Left ventricle myocardium inferior (tissue), 1 donor: ENCODE data around the gene SZRD1. TPM values are rescaled to one million over a fixed set of nuclear protein-coding genes. Genes with fewer than 3 reads are reported as not detected.

Source experiments
- DNase-seq: peaks from one replicate; pipeline ENCODE4 v3.0.0-alpha.2; 2020
- H3K27ac ChIP-seq: fragments of 200-600 bp; replicated peaks from 2 replicates; pipeline ENCODE4 v1.8.0; 2021
- H3K27me3 ChIP-seq: fragments of 200-600 bp; 2 replicates; pipeline ENCODE4 v1.8.0; 2021; ENCODE audit warnings: low read depth
- H3K36me3 ChIP-seq: fragments of 200-600 bp; 2 replicates; pipeline ENCODE4 v1.8.0; 2021
- H3K4me1 ChIP-seq: fragments of 200-600 bp; 2 replicates; pipeline ENCODE4 v1.8.0; 2021
- H3K4me3 ChIP-seq: fragments of 200-600 bp; 2 replicates; pipeline ENCODE4 v1.8.0; 2021; ENCODE audit warnings: mild to moderate bottlenecking, moderate library complexity
- H3K9me3 ChIP-seq: fragments of 200-600 bp; replicated peaks from 2 replicates; pipeline ENCODE4 v1.8.0; 2021
- CTCF ChIP-seq: fragments of 200-600 bp; IDR thresholded peaks from 2 replicates; pipeline ENCODE4 v1.8.0; 2021; ENCODE audit warnings: antibody characterized with exemption, mild to moderate bottlenecking, borderline replicate concordance
- intact Hi-C: fragments of 100-400 bp; cut with micrococcal nuclease; formaldehyde crosslinking; loops from one replicate; pipeline ENCODE4 v1.11.0; 2022
- total RNA-seq: library from RNA; stranded (reverse); fragmentation: NEBNext Ultra II Directional; extraction: Animal tissue kit (Norgen Biotek cat#: 25700); gene quantifications from one replicate; pipeline ENCODE4 v1.2.1, GENCODE V29; 2021
- donor health status: DM: no; HTN: yes; CAD: no; lungs with severe emphysema.

Gene SZRD1
- total RNA-seq, 1 donor from 2014 or later = 97.3 TPM

- H3K36me3 ChIP-seq = no peaks in the 10 kb centered on the region
- H3K9me3 ChIP-seq = no peaks in the 10 kb centered on the region
- intact Hi-C loops = loop anchor here (10.0 kb wide), 1 partner anchor 47 kb away; no protein-coding TSS in a partner anchor
- TF ChIP-seq CTCF = no peak
- no peak for DNase-seq
- H3K27me3 ChIP-seq = peaks cover 13% of the 10 kb centered on the region
- H3K4me1 ChIP-seq = no peaks in the 10 kb centered on the region
- H3K27ac ChIP-seq = no peak overlapping the region
- no peak overlapping the region for H3K4me3 ChIP-seq
Observed at GRCh38 chr1:16422041-16422440, 55.0 kb downstream of the SZRD1 start.

GRCh38 chr1:16425125-16426025, 58.3 kb downstream of the SZRD1 start:
- H3K4me1 ChIP-seq = no peaks in the 10 kb centered on the region
- H3K36me3 ChIP-seq = no peaks in the 10 kb centered on the region
- peaks cover 5% of the 10 kb centered on the region for H3K27me3 ChIP-seq
- DNase-seq = no peak
- no peak overlapping the region for H3K27ac ChIP-seq
- intact Hi-C loops = loop anchor here (10.0 kb wide), 1 partner anchor 51 kb away; no protein-coding TSS in a partner anchor
- no peak for TF ChIP-seq CTCF
- no peaks in the 10 kb centered on the region for H3K9me3 ChIP-seq
- no peak overlapping the region for H3K4me3 ChIP-seq

GRCh38 chr1:16430606-16431005, 63.6 kb downstream of the SZRD1 start:
- DNase-seq = no peak
- no peaks in the 10 kb centered on the region for H3K36me3 ChIP-seq
- H3K4me1 ChIP-seq = peaks cover 8% of the 10 kb centered on the region
- H3K9me3 ChIP-seq = no peaks in the 10 kb centered on the region
- H3K27ac ChIP-seq = no peak overlapping the region
- no peak overlapping the region for H3K4me3 ChIP-seq
- H3K27me3 ChIP-seq = no peaks in the 10 kb centered on the region
- TF ChIP-seq CTCF = no peak
- intact Hi-C loops = no loop called here

- Histone ChIP-seq H3K4me1 (peaks cover 8% of the 10 kb centered on the region), H3K36me3 (no peaks in the 10 kb centered on the region), H3K27ac (peak overlapping the region; percentile 26), H3K4me3 (no peak overlapping the region), H3K27me3 (no peaks in the 10 kb centered on the region), H3K9me3 (no peaks in the 10 kb centered on the region)
- no peak for TF ChIP-seq CTCF
- no peak for DNase-seq
- intact Hi-C loops = no loop called here
Observed at GRCh38 chr1:16433030-16433429, 66.0 kb downstream of the SZRD1 start.

- Histone ChIP-seq H3K27me3 (no peaks in the 10 kb centered on the region), H3K9me3 (no peaks in the 10 kb centered on the region), H3K36me3 (no peaks in the 10 kb centered on the region), H3K4me3 (no peak overlapping the region), H3K27ac (no peak overlapping the region), H3K4me1 (peaks cover 8% of the 10 kb centered on the region)
- TF ChIP-seq CTCF = no peak
- no peak for DNase-seq
- intact Hi-C loops = no loop called here
Observed at GRCh38 chr1:16434007-16434406, 67.0 kb downstream of the SZRD1 start.
